NCI-H2171 (cell line): ENCODE measurements around the gene TUBA3D.
"Not testable (repeated sequence)": the region's sequence is repeated elsewhere in the genome, so short reads cannot be mapped to it uniquely, and the experiment has no call there.

Experiments used
- DNase-seq: peaks from one replicate; lab custom pipeline; 2025; lab: John Stamatoyannopoulos, UW

TUBA3D gene

DNA sequence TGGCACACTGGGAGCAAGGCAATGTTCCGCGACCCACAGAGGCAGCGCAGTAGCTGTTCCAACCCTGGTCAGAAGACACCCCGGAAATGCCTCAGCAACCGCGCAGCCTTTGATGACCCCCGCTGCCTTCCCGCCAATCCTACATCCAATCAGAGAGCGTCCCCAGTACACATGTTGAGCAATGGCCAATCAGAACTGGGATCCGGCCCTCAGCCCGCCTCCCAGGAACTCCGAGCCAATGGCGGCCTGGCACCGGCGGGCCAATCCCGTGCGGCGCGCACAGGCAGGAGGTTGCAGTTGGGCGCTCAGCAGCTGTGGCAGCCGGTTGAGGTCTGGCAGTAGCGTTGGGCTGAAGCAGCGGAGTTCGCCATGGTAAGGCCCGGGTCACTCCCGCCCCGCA lies at the start of gene TUBA3D:
Gene TUBA3D, plus strand, starts transcription at position 289 of the 400 bp plus-strand sequence. Its CDS starts 81 bp downstream, at position 370.
- no peak for DNase-seq

DNA sequence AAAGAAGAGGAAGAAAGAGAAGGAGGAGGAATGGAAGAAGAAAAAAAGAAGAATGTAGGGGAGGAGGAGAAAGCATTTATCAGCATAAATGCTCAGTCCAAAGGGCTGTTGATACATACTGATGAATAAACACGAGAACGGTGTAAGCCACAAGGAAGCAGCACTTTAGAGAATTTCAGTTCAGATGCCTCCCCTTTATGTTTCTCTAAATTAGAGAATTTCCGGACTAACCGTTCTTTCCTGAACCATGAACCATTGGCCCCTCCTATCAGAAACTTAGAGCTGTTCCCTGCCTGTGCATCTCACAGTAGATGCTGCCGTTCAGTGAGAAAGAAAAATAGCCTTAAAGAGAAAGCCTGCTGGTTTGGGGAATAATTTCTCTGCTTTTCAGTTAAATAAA lies 49.2 kb upstream of the TUBA3D start:
- DNase-seq, result no peak

DNA sequence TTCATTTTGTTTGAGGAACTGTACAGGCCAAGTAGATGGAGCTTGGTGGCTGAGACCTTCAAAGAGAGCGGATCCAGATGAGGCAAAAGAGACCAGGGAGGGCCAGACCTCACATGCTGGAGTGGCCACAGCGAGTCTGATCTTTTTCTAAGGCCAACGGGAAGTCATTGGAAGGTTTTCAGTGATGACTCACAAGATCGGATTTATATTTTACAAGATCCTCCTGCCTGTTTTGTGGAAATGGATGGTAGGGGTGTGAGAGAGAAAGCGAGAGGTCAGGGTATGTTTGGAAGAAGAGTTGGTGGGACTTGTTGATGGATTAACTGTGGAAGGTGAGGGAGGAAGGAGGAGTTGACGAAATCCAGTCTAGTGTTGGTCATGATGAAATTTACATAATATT lies 44.6 kb upstream of the TUBA3D start:
- DNase-seq, result no peak

DNA sequence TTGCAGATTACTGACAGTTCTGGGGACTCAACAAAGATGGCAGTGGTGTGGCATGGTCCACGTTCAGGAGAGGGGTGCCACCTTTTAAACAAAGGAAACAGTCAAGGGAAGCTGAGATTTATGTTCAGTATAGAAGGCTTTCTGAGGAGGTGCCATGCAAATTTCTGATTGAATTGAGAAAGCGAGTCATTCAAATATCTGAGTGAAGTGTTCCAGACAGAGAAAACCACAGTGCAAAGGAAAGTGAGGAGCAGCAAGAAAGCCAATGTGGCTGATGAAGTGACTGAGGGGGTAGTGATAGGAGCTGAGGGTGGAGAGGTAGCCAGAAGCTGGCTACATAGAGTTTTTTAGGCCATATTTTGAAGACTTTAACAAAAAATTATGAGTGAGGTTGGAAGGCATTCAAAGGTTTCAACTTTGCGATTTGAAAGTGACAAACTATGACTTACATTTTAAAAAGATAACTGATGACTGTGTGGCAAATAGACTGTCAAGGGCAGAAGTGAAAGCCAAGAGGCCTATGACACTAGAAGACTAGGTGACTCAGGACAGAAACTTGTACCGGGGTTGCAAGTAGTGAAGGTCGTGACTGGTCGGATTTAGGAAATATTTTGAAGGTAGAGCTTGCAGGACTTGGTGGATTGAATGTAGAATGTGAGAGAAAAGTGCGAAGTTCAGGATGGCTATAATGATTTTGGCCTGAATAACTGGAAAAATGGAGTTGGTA lies 35.0 kb upstream of the TUBA3D start:
- DNase-seq, result not testable (repeated sequence)

DNA sequence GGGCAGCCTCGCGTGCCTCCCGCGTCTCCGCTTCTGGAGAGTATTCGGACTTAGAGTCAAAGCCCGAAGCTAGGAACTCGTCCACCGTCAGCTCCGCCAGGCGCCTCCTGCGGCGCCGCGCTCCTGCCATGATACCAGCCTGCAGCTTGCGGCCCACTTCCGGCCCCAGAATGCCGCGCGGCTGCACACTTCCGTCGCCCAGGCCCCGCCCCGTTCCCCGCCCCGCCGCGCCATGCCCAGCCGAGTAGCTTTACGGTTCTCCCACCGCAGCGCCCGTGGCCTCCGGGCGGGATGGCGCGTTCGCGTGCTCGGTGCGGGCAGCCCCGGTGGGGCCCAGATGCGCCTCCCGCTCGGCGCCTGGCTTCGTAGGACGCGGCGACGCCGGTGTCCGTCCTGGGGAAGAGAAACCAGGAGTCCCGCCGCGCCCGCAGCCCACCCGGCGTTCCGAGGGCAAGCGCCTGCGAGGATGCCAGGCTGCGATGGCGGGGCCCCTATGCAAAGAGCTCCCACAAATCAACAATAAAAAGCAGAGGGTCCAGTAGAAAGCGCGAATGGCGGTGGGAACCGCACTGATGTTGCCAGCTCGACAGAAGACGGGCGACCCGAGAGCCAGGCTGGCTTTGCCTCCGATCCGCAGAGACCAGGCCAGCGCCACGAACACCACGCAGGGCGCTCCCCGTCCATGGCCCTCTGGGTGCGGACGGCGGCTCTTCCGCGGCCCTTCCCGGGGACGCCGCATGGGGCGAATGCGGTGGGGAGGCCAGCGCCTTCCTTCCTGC lies 31.0 kb upstream of the TUBA3D start:
- DNase-seq, result not testable (repeated sequence)

DNA sequence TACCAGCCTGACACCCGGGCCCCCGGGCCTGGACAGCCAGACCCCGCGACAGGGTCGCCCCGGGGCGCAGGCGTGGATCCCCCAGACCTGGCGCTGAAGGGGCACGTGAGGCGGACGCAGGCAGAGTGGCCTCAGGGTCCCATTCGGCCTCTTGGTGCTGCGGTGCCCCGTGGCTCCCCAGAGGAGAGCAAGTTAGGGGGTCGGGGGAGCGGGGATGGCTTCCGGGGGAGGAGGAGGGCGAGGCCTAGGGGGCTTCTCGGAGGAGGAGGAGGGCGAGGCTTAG lies 30.5 kb upstream of the TUBA3D start:
- not testable (repeated sequence) for DNase-seq

DNA sequence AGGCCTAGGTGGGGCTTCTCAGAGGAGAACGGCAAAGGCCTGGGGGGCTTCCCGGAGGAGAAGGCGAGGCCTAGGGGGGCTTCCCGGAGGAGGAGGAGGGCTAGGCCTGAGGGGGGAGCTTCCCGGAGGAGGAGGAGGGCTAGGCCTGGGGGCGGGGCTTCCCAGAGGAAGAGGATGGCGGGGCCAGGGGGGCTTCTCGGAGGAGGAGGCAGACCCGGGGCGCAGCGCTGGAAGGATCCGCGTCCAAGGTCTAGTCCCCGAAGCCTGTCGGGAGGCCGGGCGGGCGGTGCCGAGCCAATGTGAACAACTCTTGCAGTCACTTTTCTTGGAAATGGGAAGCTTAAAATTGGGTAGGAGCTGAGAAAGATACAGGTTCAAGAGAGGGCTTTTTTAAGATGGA lies 30.0 kb upstream of the TUBA3D start:
- no peak for DNase-seq

DNA sequence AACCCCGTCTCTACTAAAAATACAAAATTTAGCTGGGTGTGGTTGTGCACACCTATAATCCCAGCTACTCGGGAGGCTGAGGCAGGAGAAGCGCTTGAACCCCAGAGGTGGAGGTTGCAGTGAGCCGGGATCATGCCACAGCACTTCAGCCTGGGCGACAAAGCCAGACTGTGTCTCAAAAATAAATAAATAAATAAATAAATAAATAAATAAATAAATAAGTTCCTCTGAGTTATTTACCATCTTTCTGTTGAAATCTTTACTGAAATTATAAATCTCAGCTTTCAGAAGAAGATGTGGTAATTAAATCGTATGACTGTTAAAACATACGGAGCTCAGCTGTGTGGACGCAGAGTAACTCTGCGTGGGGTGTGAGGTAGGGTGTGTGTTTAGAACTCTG lies 27.9 kb upstream of the TUBA3D start:
- not testable (repeated sequence) for DNase-seq

DNA sequence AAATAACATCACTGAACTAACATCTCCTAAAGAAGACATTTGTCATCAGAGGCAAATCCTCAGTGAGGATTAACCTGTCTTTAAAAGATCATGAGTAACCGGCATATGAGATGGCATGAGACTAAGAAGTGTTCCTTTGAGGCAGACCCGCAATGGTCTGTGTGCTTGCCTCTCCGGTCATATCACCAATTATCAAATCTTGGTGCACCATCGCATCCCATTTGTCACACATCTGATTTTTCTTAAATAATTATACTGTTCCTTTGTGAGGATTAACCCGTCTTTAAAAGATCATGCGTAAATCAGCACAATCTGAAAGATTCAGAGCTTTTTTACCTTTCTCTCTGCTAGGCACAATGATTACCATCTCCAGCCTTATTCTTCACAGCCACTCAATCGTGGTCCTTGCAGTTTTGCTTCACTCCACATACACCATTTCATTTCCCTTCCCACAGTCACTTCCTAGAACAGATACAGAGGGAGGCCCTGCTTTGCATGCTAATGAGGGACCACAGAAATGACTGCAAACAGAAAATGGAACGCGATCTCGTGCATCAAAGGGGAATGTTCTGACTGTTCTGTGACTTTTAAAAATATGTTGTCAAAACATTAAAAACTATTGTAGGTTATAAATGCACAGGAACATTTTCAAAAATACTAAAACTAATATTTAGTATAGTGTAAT lies 24.5 kb upstream of the TUBA3D start:
- not testable (repeated sequence) for DNase-seq

DNA sequence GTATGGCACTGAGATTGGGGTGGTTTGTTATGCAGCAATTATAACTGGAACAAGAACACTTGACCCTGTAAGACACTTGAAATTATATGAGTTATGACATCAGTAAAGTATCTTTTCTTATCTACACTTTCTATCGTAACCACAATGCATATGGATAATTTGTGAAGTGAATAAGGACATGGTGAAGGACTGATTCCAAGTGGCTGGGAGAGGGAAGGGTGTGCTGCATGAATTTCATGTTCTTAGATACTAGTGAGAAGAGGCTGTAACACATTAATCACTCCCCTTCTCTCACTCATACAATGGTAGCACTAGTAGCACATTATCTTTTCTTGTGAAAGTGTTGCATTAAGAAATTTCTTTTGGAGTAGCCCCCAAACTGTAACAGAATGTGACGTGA lies 21.0 kb upstream of the TUBA3D start:
- not testable (repeated sequence) for DNase-seq

DNA sequence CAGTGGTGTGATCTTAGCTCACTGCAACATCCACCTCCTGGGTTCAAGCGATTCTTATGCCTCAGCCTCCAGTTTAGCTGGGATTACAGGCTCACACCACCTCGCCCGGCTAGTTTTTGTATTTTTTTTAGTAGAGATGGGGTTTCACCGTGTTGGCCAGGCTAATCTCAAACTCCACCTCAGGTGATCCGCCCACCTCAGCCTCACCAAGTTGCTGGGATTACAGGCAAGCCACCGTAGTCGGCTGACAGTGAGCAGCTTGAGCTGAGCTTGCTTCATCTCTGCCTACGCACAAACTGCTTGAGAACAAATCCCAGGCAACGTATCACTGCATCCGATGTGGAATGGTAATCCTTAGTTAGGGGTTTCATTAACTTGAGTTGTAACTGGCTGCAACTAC lies 8.2 kb upstream of the TUBA3D start:
- DNase-seq, result not testable (repeated sequence)

DNA sequence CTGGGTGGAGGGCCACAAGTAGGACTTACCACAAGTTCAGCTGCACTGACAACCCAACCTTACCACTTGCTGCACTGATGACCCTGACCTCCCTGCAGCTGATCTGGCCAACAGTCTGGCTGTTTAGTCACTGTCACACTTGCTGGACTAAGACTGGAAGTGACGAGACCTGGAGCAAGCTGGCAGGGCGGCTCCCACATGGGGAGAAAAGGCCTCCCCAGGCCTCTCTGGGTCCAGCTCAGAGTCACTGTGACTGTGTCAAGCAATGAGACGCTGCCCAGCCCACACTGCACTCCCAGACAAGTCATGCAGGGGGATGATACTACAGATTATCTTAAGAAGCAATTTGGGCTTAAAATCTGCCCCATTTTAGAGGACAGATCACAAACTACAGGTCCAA lies 5.0 kb upstream of the TUBA3D start:
- DNase-seq, result not testable (repeated sequence)

DNA sequence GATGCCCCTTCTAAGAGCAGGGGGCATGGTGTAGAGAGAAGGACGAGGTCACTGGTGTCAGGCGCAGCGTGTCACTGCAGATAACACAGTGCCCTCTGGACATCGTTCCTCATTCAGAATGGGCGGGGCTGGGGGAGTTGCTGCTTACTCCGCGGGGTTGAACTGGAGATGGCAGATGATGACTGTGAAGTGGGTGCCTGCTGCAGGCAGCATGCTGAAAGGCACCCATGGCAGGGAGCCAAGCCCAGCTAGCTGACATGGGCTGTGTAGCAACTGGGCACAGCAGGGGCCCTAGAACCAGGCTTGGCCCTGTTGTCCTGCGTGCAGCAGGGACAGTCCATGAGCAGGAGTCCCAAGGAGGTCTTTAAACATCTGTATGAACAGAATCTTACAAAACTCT lies 4.3 kb upstream of the TUBA3D start:
- DNase-seq, result not testable (repeated sequence)

DNA sequence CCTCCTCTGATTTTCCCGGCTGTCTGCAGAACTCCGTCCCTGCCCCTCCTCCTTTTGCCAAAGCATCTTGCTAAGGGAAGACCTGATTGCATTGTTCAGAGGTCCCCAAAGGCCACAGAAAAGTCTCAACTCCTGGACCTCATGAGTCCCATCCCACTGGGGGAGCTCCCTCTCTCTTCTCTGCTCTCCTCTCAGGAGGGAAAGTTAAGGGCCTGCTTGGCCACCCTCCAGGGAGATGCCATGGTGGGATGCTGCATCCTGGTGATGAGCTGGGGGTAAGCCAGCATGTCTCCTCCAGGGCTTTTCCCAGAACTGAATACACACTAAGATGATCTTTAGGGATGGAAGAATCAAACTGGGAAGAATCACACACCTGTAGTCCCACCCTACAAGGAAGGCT lies 2.7 kb upstream of the TUBA3D start:
- not testable (repeated sequence) for DNase-seq

DNA sequence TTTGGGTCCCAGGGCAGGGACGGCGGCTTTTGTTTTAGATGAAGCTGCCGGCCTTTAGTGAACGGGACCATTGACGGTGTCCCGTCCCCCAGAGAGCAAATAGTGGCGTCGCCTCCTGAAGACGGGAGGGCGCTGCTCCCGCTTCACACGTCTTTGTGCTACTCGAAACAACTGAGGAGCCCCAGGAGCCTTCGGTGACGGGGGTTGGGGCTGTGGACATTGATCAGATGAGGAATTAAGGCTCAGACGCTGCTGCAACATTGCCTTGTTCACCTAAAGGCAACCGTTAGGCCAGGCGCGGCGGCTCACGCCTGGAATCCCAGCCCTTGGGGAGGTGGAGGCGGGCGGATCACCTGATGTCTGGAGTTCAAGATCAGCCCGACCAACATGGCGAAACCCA lies 444 bp downstream of the TUBA3D start:
- DNase-seq, result not testable (repeated sequence)

DNA sequence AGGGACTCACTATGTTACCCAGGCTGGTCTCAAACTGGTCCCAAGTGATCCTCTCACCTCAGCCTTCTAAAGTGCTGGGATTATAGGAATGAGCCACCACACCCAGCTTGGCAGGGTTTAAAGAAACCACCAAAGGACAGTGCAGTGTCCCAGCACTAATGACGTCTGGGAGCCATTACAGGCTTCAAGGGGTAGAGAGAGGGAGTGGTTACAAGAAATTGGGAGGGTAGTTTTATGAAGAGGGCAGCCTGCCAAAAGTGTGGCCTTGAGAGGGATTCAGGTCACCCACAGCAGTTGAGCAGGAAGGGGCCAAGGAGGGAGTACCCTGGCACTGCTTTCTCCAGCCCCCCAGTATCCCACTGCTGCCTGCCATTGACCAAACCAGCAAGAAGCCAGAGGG lies 1.3 kb downstream of the TUBA3D start:
- DNase-seq, result not testable (repeated sequence)

DNA sequence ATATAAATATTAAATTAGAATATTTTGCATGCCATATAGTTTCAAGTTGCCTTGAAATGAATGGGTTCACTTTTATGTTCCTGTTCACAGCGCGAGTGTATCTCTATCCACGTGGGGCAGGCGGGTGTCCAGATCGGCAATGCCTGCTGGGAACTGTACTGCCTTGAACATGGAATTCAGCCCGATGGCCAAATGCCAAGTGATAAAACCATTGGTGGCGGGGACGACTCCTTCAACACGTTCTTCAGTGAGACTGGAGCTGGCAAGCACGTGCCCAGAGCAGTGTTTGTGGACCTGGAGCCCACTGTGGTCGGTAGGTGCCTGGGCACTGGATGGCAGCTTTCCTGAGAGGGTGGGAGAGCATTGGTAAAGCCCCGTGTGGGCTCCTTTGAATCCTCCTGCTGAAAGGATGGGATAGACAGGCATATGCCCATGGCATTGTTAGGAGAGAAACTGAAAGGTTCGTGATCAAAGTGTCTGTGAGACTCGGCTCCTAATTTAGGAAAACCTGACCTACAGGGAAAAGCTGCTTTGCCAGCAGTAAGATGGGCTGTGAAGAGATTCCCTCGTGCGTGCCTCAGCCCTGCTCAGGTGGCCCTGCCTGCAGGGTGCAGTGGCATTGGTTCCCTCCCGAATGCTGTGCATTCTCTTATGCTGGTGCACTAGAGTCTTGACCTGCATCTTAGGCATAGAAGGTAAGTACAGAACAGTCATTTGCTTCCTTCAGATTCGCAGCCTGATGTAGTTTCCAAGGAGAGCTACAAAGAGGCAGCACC lies 2.3 kb downstream of the TUBA3D start:
- not testable (repeated sequence) for DNase-seq

DNA sequence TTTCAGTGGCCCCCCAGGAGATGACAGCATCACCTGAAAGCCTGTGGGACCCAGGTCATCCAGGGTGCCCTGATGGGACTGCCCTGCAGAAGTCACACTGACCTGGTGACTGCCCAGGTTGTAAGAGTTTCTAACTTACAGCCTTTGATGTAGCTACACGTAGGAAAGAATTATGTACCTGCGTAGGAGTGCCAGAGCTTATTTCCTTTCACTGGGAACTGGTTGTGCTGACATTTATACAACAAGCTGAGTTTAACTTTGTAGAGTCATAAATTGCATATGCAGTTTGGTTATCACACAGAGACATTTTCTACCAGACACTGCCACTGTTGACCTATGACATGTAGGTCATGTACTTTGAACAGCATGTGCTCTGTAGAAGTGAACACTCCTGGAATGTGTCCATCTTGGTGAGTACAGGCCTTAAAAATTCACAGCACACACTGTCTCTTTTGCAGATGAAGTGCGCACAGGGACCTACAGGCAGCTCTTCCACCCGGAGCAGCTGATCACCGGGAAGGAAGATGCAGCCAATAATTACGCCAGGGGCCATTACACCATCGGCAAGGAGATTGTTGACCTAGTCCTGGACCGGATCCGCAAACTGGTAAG lies 3.0 kb downstream of the TUBA3D start:
- not testable (repeated sequence) for DNase-seq

DNA sequence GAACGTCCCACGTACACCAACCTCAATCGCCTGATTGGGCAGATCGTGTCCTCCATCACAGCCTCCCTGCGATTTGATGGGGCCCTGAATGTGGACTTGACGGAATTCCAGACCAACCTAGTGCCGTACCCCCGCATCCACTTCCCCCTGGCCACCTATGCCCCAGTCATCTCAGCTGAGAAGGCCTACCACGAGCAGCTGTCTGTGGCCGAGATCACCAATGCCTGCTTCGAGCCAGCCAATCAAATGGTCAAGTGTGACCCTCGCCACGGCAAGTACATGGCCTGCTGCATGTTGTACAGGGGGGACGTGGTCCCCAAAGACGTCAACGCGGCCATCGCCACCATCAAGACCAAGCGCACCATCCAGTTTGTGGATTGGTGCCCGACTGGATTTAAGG lies 4.4 kb downstream of the TUBA3D start:
- not testable (repeated sequence) for DNase-seq

DNA sequence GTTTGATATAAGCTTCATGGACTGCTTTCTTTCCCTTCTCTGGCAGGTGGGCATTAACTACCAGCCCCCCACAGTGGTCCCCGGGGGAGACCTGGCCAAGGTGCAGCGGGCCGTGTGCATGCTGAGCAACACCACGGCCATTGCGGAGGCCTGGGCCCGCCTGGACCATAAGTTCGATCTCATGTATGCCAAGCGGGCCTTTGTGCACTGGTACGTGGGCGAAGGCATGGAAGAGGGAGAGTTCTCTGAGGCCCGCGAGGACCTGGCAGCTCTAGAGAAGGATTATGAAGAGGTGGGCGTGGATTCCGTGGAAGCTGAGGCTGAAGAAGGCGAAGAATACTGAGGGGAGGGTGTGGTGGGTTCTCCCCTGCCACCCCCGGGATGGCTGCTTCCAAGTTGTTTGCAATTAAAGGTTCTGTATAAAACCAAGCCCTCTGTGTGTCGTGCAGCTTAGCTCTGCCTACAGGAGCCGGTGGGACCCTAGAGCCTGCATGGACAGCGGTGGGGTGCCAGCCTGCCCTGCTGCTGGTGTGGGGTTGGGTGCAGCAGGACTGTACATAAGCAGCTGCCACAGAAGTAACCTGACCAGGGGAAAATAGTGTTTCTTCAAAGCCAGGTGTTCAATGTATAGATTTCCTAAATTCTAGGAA lies 6.7 kb downstream of the TUBA3D start:
- not testable (repeated sequence) for DNase-seq
